IMR-90 (cell line): Measurements from ENCODE around the gene KRT222. TPM values are rescaled to one million over a fixed set of nuclear protein-coding genes. Genes with fewer than 3 reads are reported as not detected.

ENCODE experiments used
- ATAC-seq: fragments of 200-7000 bp; cut with Tn5 transposase; 2 replicates; pipeline ENCODE4 v1.9.1; 2020; ENCODE audit warnings: low read depth, mild to moderate bottlenecking, moderate library complexity
- BruUV-seq: library from RNA; stranded (reverse); fragments of 400-500 nt; replicated peaks from 2 replicates; lab custom pipeline; 2021; lab: Mats Ljungman, UMichigan
- CTCF ChIA-PET: fragments of 300-600 bp; formaldehyde crosslinking; extraction: SDS; loops from one replicate; lab custom pipeline; 2021; ENCODE audit warnings: antibody characterized with exemption; lab: Yijun Ruan, JAX
- POLR2A ChIA-PET: fragments of 300-600 bp; sonication (Branson Sonifier 250); formaldehyde crosslinking; loops from one replicate; lab custom pipeline; 2022; ENCODE audit warnings: antibody characterized with exemption; ENCODE audit not compliant: unreplicated experiment; lab: Charles Lee
- DNase-seq: peaks from one replicate; pipeline ENCODE4 v3.0.0; 2013
- H2AFZ ChIP-seq: replicated peaks from 2 replicates; pipeline ENCODE3; 2013; ENCODE audit warnings: low read length, mild to moderate bottlenecking; ENCODE audit not compliant: poor library complexity
- H2AK5ac ChIP-seq: 2 replicates; pipeline ENCODE4 v1.6.1; 2013; ENCODE audit warnings: low read depth, low read length, inconsistent platforms
- H2AK9ac ChIP-seq: replicated peaks from 2 replicates; pipeline ENCODE3; 2013; ENCODE audit warnings: mild to moderate bottlenecking, low read depth, low read length, moderate library complexity; ENCODE audit not compliant: poor library complexity
- H2BK120ac ChIP-seq: 2 replicates; pipeline ENCODE4 v1.6.1; 2013; ENCODE audit warnings: low read depth, low read length, inconsistent platforms
- H2BK15ac ChIP-seq: 3 replicates; pipeline ENCODE4 v1.6.1; 2013; ENCODE audit warnings: low read depth, low read length, inconsistent platforms
- H2BK20ac ChIP-seq: 2 replicates; pipeline ENCODE4 v1.6.1; 2013; ENCODE audit warnings: low read depth, mild to moderate bottlenecking, inconsistent platforms, low read length, moderate library complexity
- H2BK5ac ChIP-seq: 2 replicates; pipeline ENCODE4 v1.6.1; 2013; ENCODE audit warnings: mild to moderate bottlenecking, low read depth, low read length, inconsistent platforms; ENCODE audit not compliant: poor library complexity, severe bottlenecking
- H3K14ac ChIP-seq: replicated peaks from 2 replicates; pipeline ENCODE4 v1.6.1; 2013; ENCODE audit warnings: low read depth, low read length, inconsistent platforms
- H3K18ac ChIP-seq: 2 replicates; pipeline ENCODE4 v1.6.1; 2013; ENCODE audit warnings: low read depth, low read length, control low read depth
- H3K23ac ChIP-seq: 2 replicates; pipeline ENCODE4 v1.6.1; 2013; ENCODE audit warnings: low read depth, low read length, inconsistent platforms
- H3K27ac ChIP-seq: 2 replicates; pipeline ENCODE4 v1.5.1; 2013; ENCODE audit warnings: mild to moderate bottlenecking, control low read depth, low read length; ENCODE audit not compliant: insufficient read depth
- H3K27me3 ChIP-seq: 2 replicates; pipeline ENCODE4 v1.6.1; 2013; ENCODE audit warnings: low read length; ENCODE audit not compliant: control insufficient read depth, insufficient read depth
- H3K36me3 ChIP-seq: 2 replicates; pipeline ENCODE4 v1.6.1; 2013; ENCODE audit warnings: low read length, mixed read lengths; ENCODE audit not compliant: control insufficient read depth, insufficient read depth
- H3K4ac ChIP-seq: 2 replicates; pipeline ENCODE4 v1.6.1; 2013; ENCODE audit warnings: low read depth, low read length, inconsistent platforms
- H3K4me1 ChIP-seq: 2 replicates; pipeline ENCODE4 v1.6.1; 2013; ENCODE audit warnings: low read length, mixed read lengths; ENCODE audit not compliant: control insufficient read depth, insufficient read depth
- H3K4me2 ChIP-seq: 2 replicates; pipeline ENCODE4 v1.6.1; 2013; ENCODE audit warnings: low read depth, mild to moderate bottlenecking, control low read depth, low read length, moderate library complexity
- H3K4me3 ChIP-seq: 2 replicates; pipeline ENCODE4 v1.5.1; 2013; ENCODE audit warnings: low read depth, mild to moderate bottlenecking, control low read depth, low read length, moderate library complexity; ENCODE audit not compliant: insufficient read depth
- H3K56ac ChIP-seq: 2 replicates; pipeline ENCODE4 v1.6.1; 2013; ENCODE audit warnings: low read length, inconsistent platforms; ENCODE audit not compliant: insufficient read depth; ENCODE audit errors: extremely low read depth
- H3K79me1 ChIP-seq, 2 experiments: 2 replicates each; pipeline ENCODE4 v1.6.1; 2013; ENCODE audit warnings: low read length in 2 of 2, inconsistent platforms in 1 of 2, low read depth in 1 of 2
- H3K9ac ChIP-seq: 2 replicates; pipeline ENCODE4 v1.6.1; 2013; ENCODE audit warnings: low read depth, low read length, control low read depth
- H3K9me1 ChIP-seq: 2 replicates; pipeline ENCODE4 v1.6.1; 2013; ENCODE audit warnings: low read length, inconsistent platforms; ENCODE audit not compliant: insufficient read depth
- H3K9me3 ChIP-seq: 2 replicates; pipeline ENCODE4 v1.6.1; 2013; ENCODE audit warnings: low read length; ENCODE audit not compliant: control insufficient read depth, insufficient read depth
- H4K20me1 ChIP-seq: 2 replicates; pipeline ENCODE4 v1.6.1; 2013; ENCODE audit warnings: low read length, inconsistent platforms; ENCODE audit not compliant: insufficient read depth
- H4K5ac ChIP-seq: 2 replicates; pipeline ENCODE4 v1.6.1; 2013; ENCODE audit warnings: mild to moderate bottlenecking, low read depth, low read length, control low read depth
- H4K8ac ChIP-seq, 2 experiments: 2 replicates each; pipeline ENCODE4 v1.6.1; 2013; ENCODE audit warnings: low read depth in 2 of 2, low read length in 2 of 2, control low read depth in 1 of 2, inconsistent platforms in 1 of 2
- H4K91ac ChIP-seq: 2 replicates; pipeline ENCODE4 v1.6.1; 2013; ENCODE audit warnings: low read depth, low read length, inconsistent platforms; ENCODE audit not compliant: insufficient read depth
- BHLHE40 ChIP-seq: fragments of 150-350 bp; IDR thresholded peaks from 2 replicates; pipeline ENCODE4 v1.6.1; 2016; ENCODE audit warnings: mild to moderate bottlenecking, low read depth, low read length
- CHD1 ChIP-seq: IDR thresholded peaks from 2 replicates; pipeline ENCODE4 v1.6.1; 2012; ENCODE audit warnings: low read depth, low read length, improper control_type of control experiment
- ELK1 ChIP-seq: fragments of 150-350 bp; IDR thresholded peaks from 2 replicates; pipeline ENCODE4 v1.6.1; 2016; ENCODE audit warnings: low read depth, mild to moderate bottlenecking, low read length, moderate library complexity, borderline replicate concordance
- MAFK ChIP-seq: IDR thresholded peaks from 2 replicates; pipeline ENCODE4 v1.6.1; 2012; ENCODE audit warnings: low read depth, low read length, improper control_type of control experiment
- dilution Hi-C: fragments of 300-500 bp; cut with HindIII; formaldehyde crosslinking; loops from one replicate; pipeline ENCODE4 v1.14.3; 2018; ENCODE audit warnings: low sequenced_read_pairs; ENCODE audit not compliant: unreplicated experiment
- in situ Hi-C: fragments of 300-500 bp; cut with MboI; formaldehyde crosslinking; loops from 3 replicates; pipeline ENCODE4 v1.14.3; 2019; ENCODE audit warnings: low sequenced_read_pairs, inconsistent platforms, mixed read lengths
- intact Hi-C: fragments of 100-400 bp; cut with micrococcal nuclease; formaldehyde crosslinking; loops from 2 replicates; pipeline ENCODE4 v1.10.0; 2022
- polyA plus RNA-seq, 3 experiments: library from polyadenylated mRNA; depleted of rRNA; stranded (reverse); fragments of >200 nt; gene quantifications; 2 replicates each; pipeline ENCODE4 v1.2.3, GENCODE V29; 2012; ENCODE audit warnings: low replicate concordance in 1 of 3
- total RNA-seq: library from RNA; depleted of rRNA; stranded (reverse); fragments of >200 nt; gene quantifications from 2 replicates; pipeline ENCODE4 v1.2.3, GENCODE V29; 2012

KRT222 gene
- total and polyA plus RNA-seq, 2 of the 4 experiments (the other 2 are of a cell fraction), result not detected

DNA sequence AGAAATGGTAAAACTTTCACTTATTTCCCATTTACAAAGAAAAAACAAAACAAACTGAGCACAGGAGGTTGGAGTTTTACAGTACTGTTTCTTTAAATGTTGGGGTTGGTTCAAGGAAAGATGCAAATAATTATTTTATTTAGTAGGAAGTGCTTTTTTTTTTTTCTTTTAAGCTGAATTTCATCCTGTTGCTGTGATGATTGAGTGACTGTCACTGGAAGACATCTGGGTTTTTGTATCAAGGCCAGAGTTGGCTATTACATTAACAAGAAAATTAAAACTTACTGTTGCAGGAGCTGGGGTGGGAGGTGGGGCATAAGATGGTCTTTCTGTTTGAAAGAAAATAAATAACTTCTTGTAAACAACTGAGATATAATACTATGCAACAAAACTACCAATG is 19.7 kb downstream of the KRT222 start:
- Histone ChIP-seq H2BK15ac (no peak overlapping the region), H3K9me3 (no peaks in the 10 kb centered on the region), H2AK5ac (no peak overlapping the region), H3K27ac (no peak overlapping the region), H3K4me1 (peaks cover 6% of the 10 kb centered on the region), H3K79me1 (peaks cover 31 to 54% of the 10 kb centered on the region in 2 experiments), H3K4ac (no peak overlapping the region), H3K56ac (no peak overlapping the region), H2BK120ac (no peak overlapping the region), H2AK9ac (no peak overlapping the region), H3K14ac (no peak overlapping the region), H3K4me3 (no peak overlapping the region), H3K9me1 (peaks cover 6% of the 10 kb centered on the region; the same call in 1 of the 2 replicates), H3K23ac (no peak overlapping the region), H4K5ac (no peak overlapping the region), H2AFZ (no peak overlapping the region), H4K8ac (no peak overlapping the region), H3K27me3 (no peaks in the 10 kb centered on the region), H4K20me1 (peaks cover 10% of the 10 kb centered on the region; the same call in 1 of the 2 replicates), H3K4me2 (no peak overlapping the region), H3K18ac (no peak overlapping the region), H2BK20ac (no peak overlapping the region), H3K9ac (no peak overlapping the region), H3K36me3 (peaks cover 6% of the 10 kb centered on the region; the same call in 1 of the 2 replicates), H4K91ac (no peak overlapping the region), H2BK5ac (no peak overlapping the region)
- DNase-seq, result no peak
- no TSS peak for BruUV-seq
- TF ChIP-seq BHLHE40 (no peak), CHD1 (no peak), MAFK (no peak), ELK1 (no peak)
- in situ Hi-C loops (no loop called here), intact Hi-C loops (loop anchor here (5.0 kb wide), 1 partner anchor 902 kb away; no protein-coding TSS in a partner anchor), dilution Hi-C loops (no loop called here)
- ATAC-seq, result no peak
- ChIA-PET CTCF (interaction anchor here (0.9 to 1.4 kb wide), 2 partner anchors 26 to 29 kb away, joined by 3 to 10 read pairs; no protein-coding TSS in a partner anchor), POLR2A (no interaction called here)
